IMR-90 (cell line): ENCODE results near the gene ACADL. TPM values are rescaled to one million over a fixed set of nuclear protein-coding genes. Genes with fewer than 3 reads are reported as not detected.

Experiments
- ATAC-seq: fragments of 200-7000 bp; cut with Tn5 transposase; 2 replicates; pipeline ENCODE4 v1.9.1; 2020; ENCODE audit warnings: low read depth, mild to moderate bottlenecking, moderate library complexity
- BruUV-seq: library from RNA; stranded (reverse); fragments of 400-500 nt; replicated peaks from 2 replicates; lab custom pipeline; 2021; lab: Mats Ljungman, UMichigan
- CTCF ChIA-PET: fragments of 300-600 bp; formaldehyde crosslinking; extraction: SDS; loops from one replicate; lab custom pipeline; 2021; ENCODE audit warnings: antibody characterized with exemption; lab: Yijun Ruan, JAX
- POLR2A ChIA-PET: fragments of 300-600 bp; sonication (Branson Sonifier 250); formaldehyde crosslinking; loops from one replicate; lab custom pipeline; 2022; ENCODE audit warnings: antibody characterized with exemption; ENCODE audit not compliant: unreplicated experiment; lab: Charles Lee
- DNase-seq: peaks from one replicate; pipeline ENCODE4 v3.0.0; 2013
- H2AFZ ChIP-seq: replicated peaks from 2 replicates; pipeline ENCODE3; 2013; ENCODE audit warnings: low read length, mild to moderate bottlenecking; ENCODE audit not compliant: poor library complexity
- H2AK5ac ChIP-seq: 2 replicates; pipeline ENCODE4 v1.6.1; 2013; ENCODE audit warnings: low read depth, low read length, inconsistent platforms
- H2AK9ac ChIP-seq: replicated peaks from 2 replicates; pipeline ENCODE3; 2013; ENCODE audit warnings: mild to moderate bottlenecking, low read depth, low read length, moderate library complexity; ENCODE audit not compliant: poor library complexity
- H2BK120ac ChIP-seq: 2 replicates; pipeline ENCODE4 v1.6.1; 2013; ENCODE audit warnings: low read depth, low read length, inconsistent platforms
- H2BK15ac ChIP-seq: 3 replicates; pipeline ENCODE4 v1.6.1; 2013; ENCODE audit warnings: low read depth, low read length, inconsistent platforms
- H2BK20ac ChIP-seq: 2 replicates; pipeline ENCODE4 v1.6.1; 2013; ENCODE audit warnings: low read depth, mild to moderate bottlenecking, inconsistent platforms, low read length, moderate library complexity
- H2BK5ac ChIP-seq: 2 replicates; pipeline ENCODE4 v1.6.1; 2013; ENCODE audit warnings: mild to moderate bottlenecking, low read depth, low read length, inconsistent platforms; ENCODE audit not compliant: poor library complexity, severe bottlenecking
- H3K14ac ChIP-seq: replicated peaks from 2 replicates; pipeline ENCODE4 v1.6.1; 2013; ENCODE audit warnings: low read depth, low read length, inconsistent platforms
- H3K18ac ChIP-seq: 2 replicates; pipeline ENCODE4 v1.6.1; 2013; ENCODE audit warnings: low read depth, low read length, control low read depth
- H3K23ac ChIP-seq: 2 replicates; pipeline ENCODE4 v1.6.1; 2013; ENCODE audit warnings: low read depth, low read length, inconsistent platforms
- H3K27ac ChIP-seq: 2 replicates; pipeline ENCODE4 v1.5.1; 2013; ENCODE audit warnings: mild to moderate bottlenecking, control low read depth, low read length; ENCODE audit not compliant: insufficient read depth
- H3K27me3 ChIP-seq: 2 replicates; pipeline ENCODE4 v1.6.1; 2013; ENCODE audit warnings: low read length; ENCODE audit not compliant: control insufficient read depth, insufficient read depth
- H3K36me3 ChIP-seq: 2 replicates; pipeline ENCODE4 v1.6.1; 2013; ENCODE audit warnings: low read length, mixed read lengths; ENCODE audit not compliant: control insufficient read depth, insufficient read depth
- H3K4ac ChIP-seq: 2 replicates; pipeline ENCODE4 v1.6.1; 2013; ENCODE audit warnings: low read depth, low read length, inconsistent platforms
- H3K4me1 ChIP-seq: 2 replicates; pipeline ENCODE4 v1.6.1; 2013; ENCODE audit warnings: low read length, mixed read lengths; ENCODE audit not compliant: control insufficient read depth, insufficient read depth
- H3K4me2 ChIP-seq: 2 replicates; pipeline ENCODE4 v1.6.1; 2013; ENCODE audit warnings: low read depth, mild to moderate bottlenecking, control low read depth, low read length, moderate library complexity
- H3K4me3 ChIP-seq: 2 replicates; pipeline ENCODE4 v1.5.1; 2013; ENCODE audit warnings: low read depth, mild to moderate bottlenecking, control low read depth, low read length, moderate library complexity; ENCODE audit not compliant: insufficient read depth
- H3K56ac ChIP-seq: 2 replicates; pipeline ENCODE4 v1.6.1; 2013; ENCODE audit warnings: low read length, inconsistent platforms; ENCODE audit not compliant: insufficient read depth; ENCODE audit errors: extremely low read depth
- H3K79me1 ChIP-seq, 2 experiments: 2 replicates each; pipeline ENCODE4 v1.6.1; 2013; ENCODE audit warnings: low read length in 2 of 2, inconsistent platforms in 1 of 2, low read depth in 1 of 2
- H3K9ac ChIP-seq: 2 replicates; pipeline ENCODE4 v1.6.1; 2013; ENCODE audit warnings: low read depth, low read length, control low read depth
- H3K9me1 ChIP-seq: 2 replicates; pipeline ENCODE4 v1.6.1; 2013; ENCODE audit warnings: low read length, inconsistent platforms; ENCODE audit not compliant: insufficient read depth
- H3K9me3 ChIP-seq: 2 replicates; pipeline ENCODE4 v1.6.1; 2013; ENCODE audit warnings: low read length; ENCODE audit not compliant: control insufficient read depth, insufficient read depth
- H4K20me1 ChIP-seq: 2 replicates; pipeline ENCODE4 v1.6.1; 2013; ENCODE audit warnings: low read length, inconsistent platforms; ENCODE audit not compliant: insufficient read depth
- H4K5ac ChIP-seq: 2 replicates; pipeline ENCODE4 v1.6.1; 2013; ENCODE audit warnings: mild to moderate bottlenecking, low read depth, low read length, control low read depth
- H4K8ac ChIP-seq, 2 experiments: 2 replicates each; pipeline ENCODE4 v1.6.1; 2013; ENCODE audit warnings: low read depth in 2 of 2, low read length in 2 of 2, control low read depth in 1 of 2, inconsistent platforms in 1 of 2
- H4K91ac ChIP-seq: 2 replicates; pipeline ENCODE4 v1.6.1; 2013; ENCODE audit warnings: low read depth, low read length, inconsistent platforms; ENCODE audit not compliant: insufficient read depth
- BHLHE40 ChIP-seq: fragments of 150-350 bp; IDR thresholded peaks from 2 replicates; pipeline ENCODE4 v1.6.1; 2016; ENCODE audit warnings: mild to moderate bottlenecking, low read depth, low read length
- CEBPB ChIP-seq: IDR thresholded peaks from 2 replicates; pipeline ENCODE4 v1.6.1; 2012; ENCODE audit warnings: low read depth, low read length, improper control_type of control experiment
- FOS ChIP-seq: fragments of 150-350 bp; IDR thresholded peaks from 2 replicates; pipeline ENCODE4 v1.6.1; 2016; ENCODE audit warnings: low read depth, low read length
- MAFK ChIP-seq: IDR thresholded peaks from 2 replicates; pipeline ENCODE4 v1.6.1; 2012; ENCODE audit warnings: low read depth, low read length, improper control_type of control experiment
- MAZ ChIP-seq: IDR thresholded peaks from 2 replicates; pipeline ENCODE4 v1.6.1; 2012; ENCODE audit warnings: low read depth, mild to moderate bottlenecking, low read length, improper control_type of control experiment, moderate library complexity, borderline replicate concordance
- MXI1 ChIP-seq: IDR thresholded peaks from 2 replicates; pipeline ENCODE4 v1.6.1; 2012; ENCODE audit warnings: low read depth, mild to moderate bottlenecking, low read length, moderate library complexity, borderline replicate concordance
- NFE2L2 ChIP-seq: fragments of 150-350 bp; IDR thresholded peaks from 2 replicates; pipeline ENCODE4 v1.6.1; 2016; ENCODE audit warnings: low read depth, mild to moderate bottlenecking, low read length
- POLR2A ChIP-seq: IDR thresholded peaks from 2 replicates; pipeline ENCODE4 v1.6.1; 2012; ENCODE audit warnings: mild to moderate bottlenecking, low read depth, low read length
- RAD21 ChIP-seq: IDR thresholded peaks from 2 replicates; pipeline ENCODE4 v1.6.1; 2012; ENCODE audit warnings: low read length, improper control_type of control experiment
- RCOR1 ChIP-seq: IDR thresholded peaks from 2 replicates; pipeline ENCODE4 v1.6.1; 2012; ENCODE audit warnings: mild to moderate bottlenecking, low read length, improper control_type of control experiment; ENCODE audit not compliant: insufficient replicate concordance
- RFX5 ChIP-seq: IDR thresholded peaks from 2 replicates; pipeline ENCODE4 v1.8.0; 2012; ENCODE audit warnings: low read depth, mild to moderate bottlenecking, low read length, moderate library complexity
- SMC3 ChIP-seq: fragments of 150-350 bp; IDR thresholded peaks from 2 replicates; pipeline ENCODE4 v1.6.1; 2016; ENCODE audit warnings: low read depth, mild to moderate bottlenecking, antibody characterized with exemption, low read length, moderate library complexity
- WGBS, 2 experiments: methylation state at CpG; one replicate each; pipeline versions ENCODE4 v1.1.5 to v1.1.7; 2013; ENCODE audit warnings: missing lambda C conversion rate in 2 of 2; ENCODE audit not compliant: insufficient read length in 1 of 2; ENCODE audit errors: extremely low coverage in 2 of 2; 5-methylcytosine and 5-hydroxymethylcytosine counted together
- dilution Hi-C: fragments of 300-500 bp; cut with HindIII; formaldehyde crosslinking; loops from one replicate; pipeline ENCODE4 v1.14.3; 2018; ENCODE audit warnings: low sequenced_read_pairs; ENCODE audit not compliant: unreplicated experiment
- in situ Hi-C: fragments of 300-500 bp; cut with MboI; formaldehyde crosslinking; loops from 3 replicates; pipeline ENCODE4 v1.14.3; 2019; ENCODE audit warnings: low sequenced_read_pairs, inconsistent platforms, mixed read lengths
- intact Hi-C: fragments of 100-400 bp; cut with micrococcal nuclease; formaldehyde crosslinking; loops from 2 replicates; pipeline ENCODE4 v1.10.0; 2022
- polyA plus RNA-seq, 3 experiments: library from polyadenylated mRNA; depleted of rRNA; stranded (reverse); fragments of >200 nt; gene quantifications; 2 replicates each; pipeline ENCODE4 v1.2.3, GENCODE V29; 2012; ENCODE audit warnings: low replicate concordance in 1 of 3
- total RNA-seq: library from RNA; depleted of rRNA; stranded (reverse); fragments of >200 nt; gene quantifications from 2 replicates; pipeline ENCODE4 v1.2.3, GENCODE V29; 2012
- TF ChIP-seq, protein P1 (sequence below): fragments of 150-350 bp; IDR thresholded peaks from 2 replicates; pipeline ENCODE4 v1.6.1; 2016; ENCODE audit warnings: low read depth, mild to moderate bottlenecking, low read length, moderate library complexity, borderline replicate concordance
- TF ChIP-seq, protein P2 (sequence below): fragments of 150-350 bp; IDR thresholded peaks from 2 replicates; pipeline ENCODE4 v1.6.1; 2017; ENCODE audit warnings: mild to moderate bottlenecking, antibody characterized with exemption, low read length, low read depth
- TF ChIP-seq, protein P3 (sequence below): conservative IDR thresholded peaks from 2 replicates; pipeline ENCODE4 v1.5.1; 2012; ENCODE audit warnings: mild to moderate bottlenecking, low read depth, low read length, improper control_type of control experiment

The ACADL gene
- total and polyA plus RNA-seq, 2 of the 4 experiments (the other 2 are of a cell fraction), result not detected

DNA sequence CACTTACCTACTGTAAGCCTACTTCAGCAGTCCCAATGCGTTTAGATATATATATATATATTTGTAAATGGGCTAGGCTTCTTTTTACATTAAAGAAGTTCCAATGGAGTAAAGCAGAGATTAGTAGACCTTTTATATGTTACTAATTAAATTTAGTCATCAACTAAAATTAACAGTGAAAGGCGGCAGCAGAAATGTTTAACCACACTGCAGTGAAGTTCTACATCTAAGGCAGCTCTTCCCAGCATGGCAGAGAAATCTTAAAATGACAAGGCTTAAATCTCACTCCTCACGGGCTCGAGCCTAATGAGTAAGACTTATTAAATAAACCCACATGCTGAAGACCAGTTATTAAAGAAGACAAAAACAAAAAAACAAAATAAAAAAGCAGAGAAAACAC, 34.9 kb downstream of the ACADL start:
- no peak overlapping the region for H3K4ac ChIP-seq
- H3K9me3 ChIP-seq, result no peaks in the 10 kb centered on the region
- no peaks in the 10 kb centered on the region for H3K79me1 ChIP-seq
- no peak overlapping the region for H4K8ac ChIP-seq
- no peaks in the 10 kb centered on the region for H3K9me1 ChIP-seq
- no peak overlapping the region for H3K14ac ChIP-seq
- ATAC-seq (no peak), DNase-seq (no peak)
- no peak overlapping the region for H3K4me3 ChIP-seq
- no peak overlapping the region for H2AFZ ChIP-seq
- H4K91ac ChIP-seq, result no peak overlapping the region
- dilution Hi-C loops (no loop called here), intact Hi-C loops (loop anchor here (1.0 kb wide), 1 partner anchor 17 kb away; no protein-coding TSS in a partner anchor), in situ Hi-C loops (no loop called here)
- H2BK120ac ChIP-seq, result no peak overlapping the region
- WGBS, 2 experiments, result no CpG with 5 or more reads among the region's 4 CpGs
- H3K4me2 ChIP-seq, result no peak overlapping the region
- no TSS peak for BruUV-seq
- H3K36me3 ChIP-seq, result no peaks in the 10 kb centered on the region
- no peak overlapping the region for H3K27ac ChIP-seq
- no peak overlapping the region for H3K9ac ChIP-seq
- no peak overlapping the region for H3K56ac ChIP-seq
- no peak overlapping the region for H2BK15ac ChIP-seq
- peaks cover 1% of the 10 kb centered on the region; the same call in 1 of the 2 replicates for H3K27me3 ChIP-seq
- TF ChIP-seq RAD21 (no peak), CEBPB (no peak), MXI1 (no peak), MAZ (no peak), FOS (no peak), NFE2L2 (no peak), RFX5 (no peak), POLR2A (no peak), MAFK (no peak), SMC3 (no peak), BHLHE40 (no peak), RCOR1 (no peak)
- TF ChIP-seq, protein P1, sequence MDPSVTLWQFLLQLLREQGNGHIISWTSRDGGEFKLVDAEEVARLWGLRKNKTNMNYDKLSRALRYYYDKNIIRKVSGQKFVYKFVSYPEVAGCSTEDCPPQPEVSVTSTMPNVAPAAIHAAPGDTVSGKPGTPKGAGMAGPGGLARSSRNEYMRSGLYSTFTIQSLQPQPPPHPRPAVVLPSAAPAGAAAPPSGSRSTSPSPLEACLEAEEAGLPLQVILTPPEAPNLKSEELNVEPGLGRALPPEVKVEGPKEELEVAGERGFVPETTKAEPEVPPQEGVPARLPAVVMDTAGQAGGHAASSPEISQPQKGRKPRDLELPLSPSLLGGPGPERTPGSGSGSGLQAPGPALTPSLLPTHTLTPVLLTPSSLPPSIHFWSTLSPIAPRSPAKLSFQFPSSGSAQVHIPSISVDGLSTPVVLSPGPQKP, result no peak
- TF ChIP-seq, protein P2, sequence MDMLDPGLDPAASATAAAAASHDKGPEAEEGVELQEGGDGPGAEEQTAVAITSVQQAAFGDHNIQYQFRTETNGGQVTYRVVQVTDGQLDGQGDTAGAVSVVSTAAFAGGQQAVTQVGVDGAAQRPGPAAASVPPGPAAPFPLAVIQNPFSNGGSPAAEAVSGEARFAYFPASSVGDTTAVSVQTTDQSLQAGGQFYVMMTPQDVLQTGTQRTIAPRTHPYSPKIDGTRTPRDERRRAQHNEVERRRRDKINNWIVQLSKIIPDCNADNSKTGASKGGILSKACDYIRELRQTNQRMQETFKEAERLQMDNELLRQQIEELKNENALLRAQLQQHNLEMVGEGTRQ, result no peak
- TF ChIP-seq, protein P3, sequence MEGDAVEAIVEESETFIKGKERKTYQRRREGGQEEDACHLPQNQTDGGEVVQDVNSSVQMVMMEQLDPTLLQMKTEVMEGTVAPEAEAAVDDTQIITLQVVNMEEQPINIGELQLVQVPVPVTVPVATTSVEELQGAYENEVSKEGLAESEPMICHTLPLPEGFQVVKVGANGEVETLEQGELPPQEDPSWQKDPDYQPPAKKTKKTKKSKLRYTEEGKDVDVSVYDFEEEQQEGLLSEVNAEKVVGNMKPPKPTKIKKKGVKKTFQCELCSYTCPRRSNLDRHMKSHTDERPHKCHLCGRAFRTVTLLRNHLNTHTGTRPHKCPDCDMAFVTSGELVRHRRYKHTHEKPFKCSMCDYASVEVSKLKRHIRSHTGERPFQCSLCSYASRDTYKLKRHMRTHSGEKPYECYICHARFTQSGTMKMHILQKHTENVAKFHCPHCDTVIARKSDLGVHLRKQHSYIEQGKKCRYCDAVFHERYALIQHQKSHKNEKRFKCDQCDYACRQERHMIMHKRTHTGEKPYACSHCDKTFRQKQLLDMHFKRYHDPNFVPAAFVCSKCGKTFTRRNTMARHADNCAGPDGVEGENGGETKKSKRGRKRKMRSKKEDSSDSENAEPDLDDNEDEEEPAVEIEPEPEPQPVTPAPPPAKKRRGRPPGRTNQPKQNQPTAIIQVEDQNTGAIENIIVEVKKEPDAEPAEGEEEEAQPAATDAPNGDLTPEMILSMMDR, result no peak
- ChIA-PET CTCF (no interaction called here), POLR2A (no interaction called here)
- no peak overlapping the region for H4K5ac ChIP-seq
- H4K20me1 ChIP-seq, result no peaks in the 10 kb centered on the region
- H2BK5ac ChIP-seq, result no peak overlapping the region
- no peak overlapping the region for H3K23ac ChIP-seq
- H3K4me1 ChIP-seq, result no peaks in the 10 kb centered on the region
- H2BK20ac ChIP-seq, result no peak overlapping the region
- no peak overlapping the region for H3K18ac ChIP-seq
- H2AK5ac ChIP-seq, result no peak overlapping the region
- H2AK9ac ChIP-seq, result no peak overlapping the region
